HG03442 (cell line): ENCODE measurements around the gene ANKRD65.
"Not testable (repeated sequence)": the region's sequence is repeated elsewhere in the genome, so short reads cannot be mapped to it uniquely, and the experiment has no call there.

Source experiments
- ATAC-seq: cut with Tn5 transposase; IDR thresholded peaks from one replicate; pipeline ENCODE4 v1.9.1; 2021; ENCODE audit warnings: mild to moderate bottlenecking, moderate library complexity; ENCODE audit not compliant: unreplicated experiment

The ANKRD65 gene

GRCh38 chr1:1418464-1419362, 2.4 kb downstream of the ANKRD65 start:
- no peak for ATAC-seq

GRCh38 chr1:1417825-1418463, 3.1 kb downstream of the ANKRD65 start:
- not testable (repeated sequence) for ATAC-seq

GRCh38 chr1:1417396-1417795, 3.7 kb downstream of the ANKRD65 start:
- ATAC-seq, result not testable (repeated sequence)

- ATAC-seq, result no peak
These were observed 5.3 kb downstream of the ANKRD65 start for GRCh38 chr1:1415751-1416150.

- not testable (repeated sequence) for ATAC-seq
These were observed 8.7 kb downstream of the ANKRD65 start for GRCh38 chr1:1412311-1412902.

- ATAC-seq, result no peak
These were observed 9.4 kb downstream of the ANKRD65 start for GRCh38 chr1:1411626-1412025.

- ATAC-seq, result not testable (repeated sequence)
These were observed 10.8 kb downstream of the ANKRD65 start for GRCh38 chr1:1410238-1410637.

GRCh38 chr1:1407636-1408318, 13.3 kb downstream of the ANKRD65 start:
- ATAC-seq, result peak; percentile 16

- peak; percentile 90 for ATAC-seq
These were observed 14.0 kb downstream of the ANKRD65 start, which contains the start of gene MRPL20 for GRCh38 chr1:1406821-1407635. MRPL20 (minus strand) TSS chr1:1407293; CDS start chr1:1407217, 76 bp downstream.

- ATAC-seq, result no peak
These were observed 14.8 kb downstream of the ANKRD65 start for GRCh38 chr1:1406101-1406820.

GRCh38 chr1:1403653-1404052, 17.4 kb downstream of the ANKRD65 start:
- ATAC-seq, result no peak

GRCh38 chr1:1402901-1403392, 18.1 kb downstream of the ANKRD65 start:
- not testable (repeated sequence) for ATAC-seq

GRCh38 chr1:1402072-1402900, 18.8 kb downstream of the ANKRD65 start:
- no peak for ATAC-seq

- no peak for ATAC-seq
These were observed 19.5 kb downstream of the ANKRD65 start for GRCh38 chr1:1401457-1402010.

GRCh38 chr1:1400576-1401456, 20.3 kb downstream of the ANKRD65 start:
- no peak for ATAC-seq

- no peak for ATAC-seq
These were observed 21.1 kb downstream of the ANKRD65 start for GRCh38 chr1:1399872-1400575.
